Upper lobe of left lung (tissue), 4 donors: ENCODE results near the gene PTPRK.

Source experiments
- CTCF ChIP-seq, 6 experiments: fragments of 450-650 bp in 4 of 6; fragments of 200-600 bp in 2 of 6; sonication (generic) in 2 of 6; IDR thresholded peaks; one replicate each; pipeline ENCODE4 v1.5.1; 2016 to 2019; ENCODE audit warnings: antibody characterized with exemption in 6 of 6
- POLR2A ChIP-seq, 4 donors: fragments of 450-650 bp; IDR thresholded peaks; one replicate each; pipeline ENCODE4 v1.5.1; 2016 to 2017; ENCODE audit warnings: antibody characterized with exemption in 4 of 4, mild to moderate bottlenecking in 2 of 4

- TF ChIP-seq CTCF (IDR thresholded peaks at IDR 0.05) (no peak), POLR2A (IDR thresholded peaks at IDR 0.05) (no peak)
These were observed 12.8 kb downstream of the PTPRK start for GRCh38 chr6:128507337-128508310.
